Left colon (tissue), 2 donors: ENCODE data around the gene PNPLA7. TPM values are rescaled to one million over a fixed set of nuclear protein-coding genes. Genes with fewer than 3 reads are reported as not detected.
"Not testable (repeated sequence)": the region's sequence is repeated elsewhere in the genome, so short reads cannot be mapped to it uniquely, and the experiment has no call there.

Experiments
- ATAC-seq: fragments of 200-7000 bp; cut with Tn5 transposase; one replicate; pipeline ENCODE4 v1.9.1; 2020; ENCODE audit warnings: mild to moderate bottlenecking, moderate library complexity
- DNase-seq, 2 donors: peaks; one replicate each; pipeline ENCODE4 v3.0.0-alpha.2; 2020
- intact Hi-C, 2 donors: fragments of 100-400 bp; cut with DNase I in 1 of 2; cut with micrococcal nuclease in 1 of 2; formaldehyde crosslinking; loops; one replicate each; pipeline versions ENCODE4 v1.11.2 to v1.14.0; 2022; cut with DNase I, micrococcal nuclease
- total RNA-seq, 2 donors: library from RNA; stranded (reverse); fragmentation: NEBNext Ultra II Directional; extraction: Animal tissue kit (Norgen Biotek cat#: 25700); gene quantifications; one replicate each; pipeline ENCODE4 v1.2.1, GENCODE V29; 2021
- donor health status: DM: no; HTN: no; CAD: no.
- donor health status: DM: yes; HTN: yes; CAD: no.

The PNPLA7 gene
- total RNA-seq, 2 donors from 2014 or later, result 18.4 to 22.4 TPM

DNA sequence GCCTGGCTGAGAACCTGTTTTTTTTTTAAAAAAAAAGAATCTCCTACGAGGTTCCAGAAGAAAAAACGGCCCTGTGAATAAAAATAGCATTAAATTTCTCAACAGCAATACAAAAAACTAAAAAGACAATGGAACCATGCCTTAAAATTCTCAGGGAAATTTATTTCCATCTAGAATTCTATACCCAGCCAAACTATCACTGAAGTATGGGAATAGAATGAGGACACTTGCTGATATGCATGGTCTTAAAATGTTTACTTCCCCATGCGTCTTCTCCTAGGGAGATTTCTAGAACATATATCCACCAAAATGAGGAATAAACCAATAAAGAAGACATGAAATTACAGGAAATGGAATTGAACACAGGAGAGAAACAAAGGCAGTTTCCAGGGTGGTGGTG, 74.5 kb downstream of the PNPLA7 start:
- intact Hi-C loops, result no loop called here
- ATAC-seq (no peak), DNase-seq (no peak)

DNA sequence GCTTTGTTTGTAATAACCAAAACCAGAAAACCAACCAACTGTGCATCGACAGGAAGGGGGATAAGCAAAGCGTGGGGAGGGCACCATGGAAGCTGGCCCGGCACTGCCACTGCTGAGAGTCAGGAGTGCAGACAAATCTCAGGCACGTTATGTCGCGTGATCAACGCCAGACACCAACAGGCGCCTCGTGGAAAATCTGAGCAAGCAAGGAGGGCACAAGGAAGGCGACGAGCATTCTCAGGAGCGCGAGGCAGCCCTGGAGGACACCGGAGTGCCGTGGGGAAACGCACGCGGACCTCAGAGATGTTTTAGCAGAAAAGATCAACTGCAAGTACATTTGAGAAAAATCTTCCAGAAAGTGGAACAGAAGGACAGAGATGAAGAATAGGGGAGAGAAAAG, 75.9 kb downstream of the PNPLA7 start:
- ATAC-seq, result no peak
- no peak for DNase-seq
- intact Hi-C loops, result no loop called here

DNA sequence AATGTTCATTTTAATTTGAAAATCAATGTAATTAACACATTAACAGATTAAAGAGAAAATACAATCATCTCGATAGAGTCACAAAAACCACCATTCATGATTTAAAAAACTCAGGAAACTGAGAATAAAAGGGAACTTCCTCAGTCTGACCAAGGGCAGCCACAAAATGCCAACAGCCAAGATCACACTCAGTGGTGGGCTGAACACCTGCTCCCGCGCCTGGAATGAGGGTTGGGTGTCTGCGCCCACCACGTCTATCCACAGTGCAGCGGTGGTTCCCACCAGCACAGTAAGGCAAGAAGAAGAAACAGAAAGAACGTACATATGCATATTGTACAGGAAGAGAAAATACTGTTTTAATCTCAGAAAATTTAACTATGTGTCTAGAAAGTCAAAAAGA, 79.4 kb downstream of the PNPLA7 start:
- DNase-seq, result no peak
- intact Hi-C loops, result no loop called here
- ATAC-seq, result no peak

DNA sequence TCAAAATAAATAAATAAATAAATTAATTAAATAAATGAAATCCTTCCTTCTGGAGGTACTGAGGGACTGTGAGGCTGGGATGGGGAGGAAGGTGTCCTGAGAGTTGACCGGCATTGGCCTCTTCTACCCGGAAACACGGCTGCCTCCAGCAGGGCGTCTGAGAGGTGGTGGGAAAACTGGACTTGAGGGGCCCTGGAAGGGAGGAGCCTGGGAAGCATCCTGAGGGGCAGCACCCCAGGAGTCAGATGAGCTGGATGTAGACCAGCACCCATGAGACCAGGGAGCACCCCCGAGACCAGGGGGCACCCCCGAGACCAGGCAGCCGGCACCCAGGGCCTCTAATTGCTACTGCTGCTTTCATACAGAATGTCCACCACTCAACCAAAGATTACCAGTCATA, 82.3 kb downstream of the PNPLA7 start:
- no peak for ATAC-seq
- intact Hi-C loops, result no loop called here
- DNase-seq, result no peak

DNA sequence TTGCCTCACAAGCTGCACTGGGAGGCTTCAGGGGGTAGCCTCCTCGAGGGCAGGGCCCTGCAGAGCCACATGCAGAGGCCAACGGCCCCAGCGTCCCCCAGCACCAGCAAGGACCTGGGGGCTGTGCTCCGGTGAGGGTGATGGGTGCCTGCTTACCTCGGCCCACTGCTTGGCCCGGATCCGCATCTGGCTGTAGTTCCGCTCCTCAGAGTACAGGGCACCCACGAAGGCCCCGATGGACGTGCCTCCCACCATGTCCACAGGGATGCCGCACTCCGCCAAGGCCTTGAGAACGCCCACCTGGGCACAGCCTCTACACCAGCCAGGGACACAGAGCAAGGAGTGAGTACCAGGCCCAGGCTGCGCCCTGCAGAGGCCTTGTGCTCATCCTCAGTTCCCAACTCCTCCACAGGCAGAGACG, 83.0 kb downstream of the PNPLA7 start:
- intact Hi-C loops, result no loop called here
- DNase-seq, result no peak

DNA sequence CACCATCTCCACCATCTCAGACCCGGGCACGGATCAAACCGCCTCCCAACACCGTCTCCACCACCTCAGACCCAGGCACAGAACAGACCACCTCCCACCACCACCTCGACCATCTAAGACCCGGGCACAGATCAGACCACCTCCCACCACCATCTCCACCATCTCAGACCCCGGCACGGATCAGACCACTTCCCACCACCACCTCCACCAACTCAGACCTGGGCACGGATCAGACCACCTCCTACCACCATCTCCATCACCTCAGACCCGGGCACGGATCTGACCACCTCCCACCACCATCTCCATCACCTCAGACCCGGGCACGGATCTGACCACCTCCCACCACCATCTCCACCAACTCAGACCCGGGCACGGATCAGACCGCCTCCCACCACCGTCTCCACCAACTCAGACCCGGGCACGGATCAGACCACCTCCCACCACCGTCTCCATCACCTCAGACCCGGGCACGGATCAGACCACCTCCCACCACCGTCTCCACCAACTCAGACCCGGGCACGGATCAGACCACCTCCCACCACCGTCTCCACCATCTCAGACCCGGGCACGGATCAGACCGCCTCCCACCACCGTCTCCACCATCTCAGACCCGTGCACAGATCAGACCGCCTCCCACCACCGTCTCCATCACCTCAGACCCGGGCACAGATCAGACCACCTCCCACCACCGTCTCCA, 83.7 kb downstream of the PNPLA7 start:
- DNase-seq, ATAC-seq, intact Hi-C loops: not testable (repeated sequence)

More for the DNA sequence above, 83.0 kb downstream of the PNPLA7 start:
- no peak for ATAC-seq

DNA sequence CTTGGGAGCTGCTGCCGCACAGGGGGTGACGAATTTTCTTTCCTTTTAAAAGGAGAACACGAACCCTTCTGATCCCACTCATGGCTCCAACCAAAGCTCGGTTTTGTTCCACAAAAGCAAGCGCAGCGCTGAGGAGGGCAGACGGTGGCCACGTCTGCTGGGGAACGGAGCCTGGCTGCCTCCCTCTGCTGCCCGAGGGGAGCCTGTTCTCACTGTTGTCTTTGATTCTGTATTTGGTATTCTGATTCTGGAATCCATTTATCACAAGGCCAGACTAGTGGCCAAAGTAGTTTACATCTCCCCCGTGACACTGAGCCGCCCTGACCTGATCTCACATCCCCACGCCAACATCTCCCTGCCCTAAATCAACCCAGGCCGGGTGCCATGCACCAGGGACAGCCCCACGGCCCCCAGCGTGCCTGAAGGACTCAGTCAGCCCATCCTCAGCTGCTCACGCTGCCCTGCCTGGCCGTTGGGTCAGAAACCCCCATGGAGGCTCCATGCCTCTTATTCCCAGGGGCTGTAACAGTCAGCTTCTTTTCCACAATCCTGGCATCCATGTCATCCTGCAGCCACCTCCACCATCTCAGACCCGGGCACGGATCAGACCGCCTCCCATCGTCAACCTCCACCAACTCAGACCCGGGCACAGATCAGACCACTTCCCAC, 84.3 kb downstream of the PNPLA7 start:
- ATAC-seq (no peak), DNase-seq (no peak)
- intact Hi-C loops, result no loop called here

DNA sequence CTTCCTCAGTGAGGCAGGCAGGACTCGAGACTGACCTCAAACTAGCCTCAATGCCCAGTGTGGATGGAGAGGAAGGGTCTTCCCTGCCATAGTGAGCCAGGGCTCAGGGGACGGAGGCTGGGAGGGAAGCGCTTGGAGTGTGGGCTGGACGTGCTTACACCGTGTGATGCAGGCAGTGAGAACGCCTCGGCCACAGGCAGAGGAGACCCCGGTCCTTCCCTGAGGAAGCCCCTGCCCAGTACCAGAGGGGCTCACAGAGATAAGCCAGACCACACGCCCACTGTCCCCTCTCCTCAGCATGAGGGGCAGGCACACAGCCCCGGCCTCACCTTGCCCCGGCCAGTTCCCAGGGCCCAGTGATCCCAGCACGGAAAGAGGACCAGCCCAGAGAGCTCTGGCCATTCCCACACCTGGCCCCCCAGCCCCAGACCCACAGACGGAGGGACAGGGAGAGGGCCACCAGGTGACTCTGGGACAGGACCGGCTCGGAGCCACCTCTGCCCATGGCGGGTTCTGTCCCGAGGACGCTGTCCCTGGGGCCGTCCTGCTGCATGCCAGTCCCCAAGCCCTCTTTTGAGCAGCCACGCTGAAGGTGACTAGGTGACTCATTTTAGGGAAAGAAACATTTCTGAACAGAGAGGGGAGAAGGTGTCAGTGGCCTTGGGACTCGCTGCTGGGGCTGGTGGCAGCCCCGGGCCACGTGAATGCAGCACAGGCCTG, 85.0 kb downstream of the PNPLA7 start:
- intact Hi-C loops, result no loop called here
- ATAC-seq, result no peak
- DNase-seq, result no peak

DNA sequence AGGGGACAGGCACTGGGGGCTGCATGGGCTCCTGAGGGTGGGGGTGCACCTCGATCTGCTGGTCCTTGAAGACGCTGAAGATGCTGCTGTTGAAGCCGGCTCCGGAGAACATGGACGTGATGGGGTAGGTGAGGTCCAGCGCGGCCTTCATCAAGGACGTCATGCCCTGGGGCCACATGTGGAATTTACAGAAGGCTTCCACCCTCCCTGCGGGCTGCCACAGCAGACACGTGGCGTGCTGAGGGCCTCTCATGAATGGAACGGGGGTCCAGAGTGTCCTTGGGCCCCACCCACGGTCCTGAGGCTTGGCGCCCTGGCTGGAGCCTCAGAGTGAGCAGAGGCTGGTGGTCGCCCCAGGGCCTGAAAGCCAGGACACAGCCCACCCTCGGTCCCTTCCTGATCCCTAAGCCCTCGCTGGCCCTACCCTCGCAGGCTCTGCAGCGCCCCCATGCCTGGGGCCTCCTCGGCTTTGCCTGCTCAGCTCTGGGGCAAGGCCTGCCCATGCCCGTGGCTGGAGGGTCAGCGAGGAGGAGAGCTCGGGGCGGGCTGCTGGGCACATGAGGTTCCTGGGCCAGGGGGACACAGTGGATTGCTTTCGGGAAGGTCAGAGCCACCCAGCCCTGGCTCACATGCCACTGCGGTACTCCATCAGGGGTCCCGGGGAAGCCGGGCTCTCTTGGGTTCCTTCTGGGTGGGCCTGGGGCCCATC, 85.8 kb downstream of the PNPLA7 start:
- intact Hi-C loops, result no loop called here
- DNase-seq (peak in 1 of 2 donors; percentile 4), ATAC-seq (no peak)

DNA sequence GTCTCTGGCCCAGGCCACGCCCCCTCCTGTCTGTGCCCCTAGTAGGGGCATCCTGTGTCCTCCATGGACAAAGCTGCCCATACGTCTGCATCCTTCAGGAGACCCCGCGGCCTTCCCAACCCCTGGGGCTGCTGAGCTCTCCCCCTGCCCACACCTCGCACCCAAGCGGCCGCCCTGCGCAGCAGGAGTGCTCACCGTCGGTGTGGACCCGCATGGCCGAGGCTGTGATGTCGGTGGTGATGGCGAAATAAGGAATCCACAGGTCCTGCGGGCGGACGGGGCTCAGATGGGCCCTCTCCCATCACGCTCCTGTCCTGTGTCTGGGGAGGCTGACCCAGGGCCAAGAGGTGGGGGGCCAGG, 86.3 kb downstream of the PNPLA7 start:
- no peak for ATAC-seq
- peak in 1 of 2 donors; percentile 5 for DNase-seq
- intact Hi-C loops, result no loop called here

DNA sequence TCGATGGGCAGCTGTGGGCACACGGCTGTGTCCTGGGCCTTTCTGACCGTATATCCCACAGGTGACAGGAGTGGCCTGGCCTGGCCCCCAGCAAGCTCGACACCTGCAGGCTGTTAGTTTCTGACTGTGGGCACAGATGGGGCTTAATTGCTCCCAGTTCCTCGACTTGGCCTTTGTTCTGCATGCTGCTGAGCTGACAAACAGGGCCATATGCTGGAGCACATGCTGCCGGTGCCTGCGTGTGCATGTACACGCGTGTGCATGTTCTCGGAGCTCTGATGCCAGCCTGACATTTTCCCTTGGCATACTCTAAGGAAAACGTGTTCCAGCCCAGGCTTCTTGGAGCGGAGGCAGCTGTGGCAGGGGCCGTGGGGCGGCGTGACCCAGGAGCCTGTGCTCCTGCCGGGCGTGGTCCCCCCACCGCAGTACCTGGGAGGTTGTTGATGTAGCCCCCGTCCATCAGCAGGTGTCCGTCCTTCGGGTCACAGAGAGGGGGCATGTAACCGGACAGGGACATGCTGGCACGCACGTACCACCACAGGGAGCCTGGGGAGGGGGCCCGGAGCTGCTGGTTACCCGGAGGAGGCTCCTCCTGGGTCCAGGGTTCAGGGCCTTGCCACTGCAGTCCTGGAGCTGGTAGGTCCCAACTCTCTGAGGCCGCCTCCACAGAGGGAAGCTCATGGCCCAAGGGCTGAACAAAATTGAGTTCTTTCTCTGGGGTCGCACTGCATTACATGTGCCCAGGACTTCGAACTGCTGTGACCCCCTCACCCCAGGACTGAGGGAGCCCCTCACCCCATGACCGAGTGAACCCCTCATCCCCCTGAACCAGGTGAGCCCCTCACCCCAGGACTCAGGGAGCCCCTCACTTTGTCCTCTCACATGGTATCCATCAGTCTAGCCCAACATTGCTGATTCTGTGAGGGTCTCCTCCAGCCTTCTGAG, 86.9 kb downstream of the PNPLA7 start:
- DNase-seq (no peak), ATAC-seq (no peak)
- intact Hi-C loops, result no loop called here

DNA sequence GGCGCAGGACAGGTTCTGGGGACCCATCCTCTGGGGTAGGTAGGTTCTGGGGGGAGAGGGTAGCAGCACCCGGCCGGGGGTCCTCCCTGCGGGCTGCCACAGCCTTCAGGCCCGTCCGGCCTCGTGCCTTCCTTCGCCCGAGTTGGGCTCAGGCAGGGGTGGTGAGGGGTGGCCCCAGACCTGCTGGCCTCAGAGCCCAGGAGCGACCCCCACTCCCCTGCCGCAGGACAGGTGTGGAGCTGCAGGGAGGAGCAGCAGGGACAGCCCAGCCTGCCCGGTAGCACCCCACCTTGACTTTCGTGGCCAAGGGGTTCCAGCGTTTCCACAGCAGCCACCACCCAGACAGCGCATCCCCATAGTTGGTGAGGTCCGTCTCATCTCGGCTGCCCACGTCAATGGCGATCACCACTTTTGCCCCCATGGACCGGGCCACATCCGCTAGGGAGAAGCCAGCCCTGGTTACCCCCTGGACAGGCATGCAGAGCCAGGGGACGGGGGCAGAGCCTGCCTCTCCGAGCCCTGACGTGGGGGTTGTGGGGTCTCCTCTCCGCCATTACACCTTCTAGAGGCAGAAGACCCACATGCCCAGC, 87.7 kb downstream of the PNPLA7 start:
- no peak for DNase-seq
- intact Hi-C loops, result no loop called here
- ATAC-seq, result no peak

DNA sequence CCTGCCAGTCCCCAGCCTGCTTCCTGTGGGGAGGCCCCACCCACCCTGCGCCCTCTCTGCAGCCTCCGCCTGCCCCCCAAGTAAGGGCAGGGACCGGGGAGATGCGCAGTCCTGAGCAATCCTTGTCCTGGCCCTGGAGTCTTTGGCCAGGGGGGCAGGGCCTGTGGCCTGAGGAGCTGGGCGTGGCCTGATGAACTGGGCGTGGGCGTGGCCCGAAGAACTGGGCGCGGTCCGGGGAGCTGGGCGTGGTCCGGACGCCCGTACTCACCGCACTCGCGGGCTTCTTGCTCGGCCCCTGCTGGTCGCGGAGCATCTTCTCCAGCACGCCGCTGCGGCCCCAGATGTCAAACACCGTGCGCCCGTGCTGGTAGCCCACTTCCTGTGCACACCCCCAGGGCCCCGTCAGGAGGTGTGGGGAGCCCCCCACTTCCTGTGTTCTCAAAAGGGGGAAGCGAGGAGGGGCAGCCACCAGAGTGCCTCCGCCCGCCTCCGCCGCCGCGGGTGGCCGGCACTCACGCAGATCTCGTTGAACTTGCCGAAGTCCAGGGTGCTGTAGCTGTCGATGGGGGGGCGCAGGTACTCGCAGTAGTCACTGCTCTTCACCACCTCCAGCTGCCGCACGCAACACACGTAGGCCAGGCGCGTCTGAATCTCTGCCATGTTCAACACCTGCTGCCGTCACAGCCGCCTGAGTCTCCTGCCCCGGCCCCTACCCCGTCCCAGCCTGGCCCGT, 88.4 kb downstream of the PNPLA7 start:
- ATAC-seq, result peak; percentile 13
- DNase-seq, result peak; percentile 47 to 74
- intact Hi-C loops, result no loop called here

DNA sequence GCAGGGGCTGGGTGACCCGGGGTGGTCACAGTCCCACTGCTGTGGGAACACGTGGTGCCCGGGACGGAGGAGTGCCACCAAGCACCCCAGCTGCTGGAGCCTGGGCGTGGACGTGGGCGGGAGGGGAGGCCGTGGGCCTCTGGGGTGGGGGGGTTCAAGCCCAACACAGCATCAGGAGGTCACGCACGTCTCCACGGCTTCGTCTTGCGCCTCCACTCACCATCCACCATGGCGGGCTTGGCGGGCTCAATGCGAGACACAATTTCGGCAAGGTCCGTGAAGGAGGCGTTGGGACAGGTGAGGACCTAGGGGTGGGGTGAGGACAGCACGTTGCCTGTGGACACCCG, 88.9 kb downstream of the PNPLA7 start:
- no peak for DNase-seq
- intact Hi-C loops, result no loop called here
- no peak for ATAC-seq

DNA sequence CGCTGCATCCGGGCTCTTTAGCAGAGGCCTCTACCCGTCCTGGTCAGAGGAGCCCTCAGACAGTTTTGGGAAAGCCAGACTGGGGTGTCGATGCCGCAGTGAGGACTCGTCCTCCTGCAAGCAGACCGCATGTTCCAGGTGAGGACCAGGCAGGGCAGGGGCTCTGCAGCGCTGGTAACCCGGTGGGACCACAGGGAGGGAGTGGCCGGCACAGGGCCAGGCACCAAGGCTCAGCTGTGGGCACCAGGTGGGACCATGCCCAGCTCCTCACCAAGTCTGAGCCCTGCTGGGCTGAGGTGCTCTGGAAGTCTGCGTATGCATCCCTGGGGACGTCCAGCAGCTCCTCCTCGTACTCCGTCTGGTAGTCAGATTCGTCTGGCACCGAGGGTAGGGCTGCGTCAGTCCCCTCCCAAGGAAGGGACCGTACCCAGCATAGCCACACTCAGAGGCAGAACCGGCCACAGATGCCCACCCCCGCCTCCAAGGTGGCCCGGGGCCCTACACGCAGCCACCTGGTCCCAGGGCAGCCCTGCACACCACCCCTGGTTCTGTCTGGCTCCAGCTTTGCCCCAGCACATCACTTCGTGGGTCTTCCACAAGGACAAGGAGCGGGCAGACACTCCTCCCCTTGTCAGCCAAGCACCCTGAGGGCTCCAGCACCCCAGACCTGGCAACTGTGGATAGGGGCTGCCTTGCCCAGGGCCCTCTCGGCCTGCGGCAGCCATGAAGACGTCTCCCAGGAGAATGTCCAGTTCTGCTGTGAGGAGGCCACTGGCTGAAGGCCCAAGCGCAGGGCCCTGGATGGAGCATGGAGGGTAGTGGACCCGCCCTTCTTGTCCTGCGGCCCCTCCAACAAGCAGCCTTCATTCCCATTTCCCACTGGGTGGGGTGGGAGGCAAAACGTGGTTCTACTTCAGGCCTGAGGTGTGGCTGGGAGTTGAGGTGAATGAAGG, 89.6 kb downstream of the PNPLA7 start:
- peak in 1 of 2 donors; percentile 30 for DNase-seq
- no peak for ATAC-seq
- intact Hi-C loops, result no loop called here

DNA sequence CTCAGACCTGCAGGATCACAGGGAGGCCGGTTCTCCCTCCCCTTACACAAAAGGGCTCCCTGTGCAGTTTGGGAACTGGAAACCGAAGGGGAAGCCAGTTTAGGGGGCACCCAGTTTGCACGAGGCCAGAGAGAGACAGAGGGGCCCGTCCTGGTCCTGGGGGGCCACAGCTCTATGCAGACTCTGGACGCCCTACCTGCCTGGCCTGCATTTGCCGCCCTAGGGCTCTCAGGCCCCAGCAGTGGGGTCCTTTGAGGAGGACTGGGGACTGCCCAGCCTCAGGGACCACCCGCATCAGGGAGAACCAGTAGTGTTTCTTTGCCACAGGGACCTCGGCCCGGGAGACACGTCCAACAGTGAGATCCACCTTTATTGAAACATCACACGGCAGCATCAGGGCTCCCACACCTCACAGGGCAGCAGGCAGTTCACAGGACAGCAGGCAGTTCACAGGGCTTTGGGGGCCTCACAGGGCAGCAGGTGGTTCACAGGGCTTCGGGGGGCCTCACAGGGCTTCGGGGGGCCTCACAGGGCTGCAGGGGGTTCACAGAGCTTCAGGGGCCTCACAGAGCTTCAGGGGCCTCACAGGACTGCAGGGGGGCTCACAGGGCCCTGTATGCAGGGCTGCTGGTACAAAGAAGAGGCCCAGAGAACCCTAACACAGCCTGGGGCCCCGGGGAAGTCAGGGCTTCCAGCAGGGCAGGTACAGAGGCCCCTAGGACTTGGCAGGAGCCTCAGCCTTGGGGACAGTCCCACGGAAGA, 90.4 kb downstream of the PNPLA7 start:
- ATAC-seq (no peak), DNase-seq (no peak)
- intact Hi-C loops, result no loop called here
